H9 (cell line): ENCODE data around the gene ADAM17. TPM values are rescaled to one million over a fixed set of nuclear protein-coding genes. Genes with fewer than 3 reads are reported as not detected.

Experiments
- DNase-seq: peaks from one replicate; pipeline ENCODE4 v3.0.0-alpha.2; 2017
- H2AFZ ChIP-seq: one replicate; pipeline ENCODE4 v1.6.1; 2013; ENCODE audit warnings: mild to moderate bottlenecking, low read length, control low read depth, moderate library complexity
- H2AK5ac ChIP-seq: 2 replicates; pipeline ENCODE4 v1.6.1; 2013; ENCODE audit warnings: low read length, control low read depth, mixed read lengths; ENCODE audit not compliant: insufficient read length
- H2BK120ac ChIP-seq: one replicate; pipeline ENCODE4 v1.6.1; 2013; ENCODE audit warnings: low read depth, mild to moderate bottlenecking, low read length, control low read depth, inconsistent platforms; ENCODE audit not compliant: poor library complexity, severe bottlenecking
- H2BK12ac ChIP-seq: 2 replicates; pipeline ENCODE4 v1.6.1; 2013; ENCODE audit warnings: low read length, control low read depth, mixed read lengths, low read depth; ENCODE audit not compliant: insufficient read length
- H2BK15ac ChIP-seq: 2 replicates; pipeline ENCODE4 v1.6.1; 2013; ENCODE audit warnings: low read depth, low read length, control low read depth
- H2BK20ac ChIP-seq: one replicate; pipeline ENCODE4 v1.6.1; 2013; ENCODE audit warnings: low read depth, mild to moderate bottlenecking, low read length, control low read depth, inconsistent platforms; ENCODE audit not compliant: poor library complexity, severe bottlenecking
- H2BK5ac ChIP-seq: 2 replicates; pipeline ENCODE4 v1.6.1; 2013; ENCODE audit warnings: low read length, control low read depth, mixed read lengths; ENCODE audit not compliant: insufficient read length
- H3K14ac ChIP-seq: 2 replicates; pipeline ENCODE4 v1.6.1; 2013; ENCODE audit warnings: low read length, control low read depth; ENCODE audit not compliant: insufficient read depth
- H3K18ac ChIP-seq: 2 replicates; pipeline ENCODE4 v1.6.1; 2013; ENCODE audit warnings: low read depth, mild to moderate bottlenecking, mixed read lengths, low read length, control low read depth; ENCODE audit not compliant: insufficient read length
- H3K23ac ChIP-seq: 2 replicates; pipeline ENCODE4 v1.6.1; 2013; ENCODE audit warnings: low read length, control low read depth, mixed read lengths, low read depth; ENCODE audit not compliant: insufficient read length
- H3K23me2 ChIP-seq: 2 replicates; pipeline ENCODE4 v1.6.1; 2013; ENCODE audit warnings: low read depth, mild to moderate bottlenecking, mixed read lengths, low read length, control low read depth; ENCODE audit not compliant: insufficient read length, poor library complexity, severe bottlenecking
- H3K27ac ChIP-seq: 2 replicates; pipeline ENCODE4 v1.5.1; 2013; ENCODE audit warnings: low read length, control low read depth, mixed read lengths, low read depth; ENCODE audit not compliant: insufficient read length
- H3K27me3 ChIP-seq: 2 replicates; pipeline ENCODE4 v1.6.1; 2013; ENCODE audit warnings: low read length, control low read depth, inconsistent platforms; ENCODE audit not compliant: insufficient read depth
- H3K4ac ChIP-seq: 2 replicates; pipeline ENCODE4 v1.6.1; 2013; ENCODE audit warnings: low read depth, mild to moderate bottlenecking, control low read depth, inconsistent platforms, low read length, moderate library complexity
- H3K4me1 ChIP-seq: 2 replicates; pipeline ENCODE4 v1.6.1; 2013; ENCODE audit warnings: low read length, control low read depth, inconsistent platforms; ENCODE audit not compliant: insufficient read depth
- H3K4me2 ChIP-seq: 2 replicates; pipeline ENCODE4 v1.6.1; 2013; ENCODE audit warnings: low read length, control low read depth, mixed read lengths; ENCODE audit not compliant: insufficient read length, insufficient read depth
- H3K56ac ChIP-seq: 2 replicates; pipeline ENCODE4 v1.6.1; 2013; ENCODE audit warnings: low read depth, mild to moderate bottlenecking, mixed read lengths, low read length, control low read depth; ENCODE audit not compliant: insufficient read length
- H3K79me1 ChIP-seq: 2 replicates; pipeline ENCODE4 v1.6.1; 2013; ENCODE audit warnings: low read depth, mild to moderate bottlenecking, moderate library complexity, low read length, control low read depth, inconsistent platforms; ENCODE audit not compliant: insufficient read depth, poor library complexity, severe bottlenecking
- H3K79me2 ChIP-seq: 2 replicates; pipeline ENCODE4 v1.6.1; 2013; ENCODE audit warnings: low read length, control low read depth, inconsistent platforms; ENCODE audit not compliant: insufficient read depth
- H3K9ac ChIP-seq: 2 replicates; pipeline ENCODE4 v1.6.1; 2013; ENCODE audit warnings: low read length, control low read depth, mixed read lengths; ENCODE audit not compliant: insufficient read length; ENCODE audit errors: extremely low read depth
- H3K9me3 ChIP-seq: one replicate; pipeline ENCODE4 v1.6.1; 2013; ENCODE audit warnings: low read depth, low read length, inconsistent platforms; ENCODE audit not compliant: control insufficient read depth
- H3T11ph ChIP-seq: one replicate; pipeline ENCODE4 v1.6.1; 2013; ENCODE audit warnings: mild to moderate bottlenecking, low read length, control low read depth, inconsistent platforms
- H4K20me1 ChIP-seq: one replicate; pipeline ENCODE4 v1.6.1; 2013; ENCODE audit not compliant: control insufficient read depth, insufficient read length, insufficient read depth
- H4K5ac ChIP-seq: 2 replicates; pipeline ENCODE4 v1.6.1; 2013; ENCODE audit warnings: low read depth, mild to moderate bottlenecking, mixed read lengths, low read length, control low read depth; ENCODE audit not compliant: insufficient read length
- H4K8ac ChIP-seq: replicated peaks from 2 replicates; pipeline ENCODE4 v1.6.1; 2013; ENCODE audit warnings: low read length, control low read depth, mixed read lengths, low read depth; ENCODE audit not compliant: insufficient read length
- H4K91ac ChIP-seq: 2 replicates; pipeline ENCODE4 v1.6.1; 2013; ENCODE audit warnings: low read depth, mild to moderate bottlenecking, moderate library complexity, mixed read lengths, low read length, control low read depth; ENCODE audit not compliant: insufficient read length
- H3K27ac Mint-ChIP-seq, 3 experiments: 2 replicates in 2 of 3; 3 replicates in 1 of 3; pipeline ENCODE4 v1.8.0; 2020 to 2021; ENCODE audit warnings: mixed read lengths in 3 of 3, mild to moderate bottlenecking in 1 of 3, moderate library complexity in 1 of 3
- H3K27me3 Mint-ChIP-seq: 2 replicates; pipeline ENCODE4 v1.8.0; 2021; ENCODE audit warnings: low read depth, mild to moderate bottlenecking, moderate library complexity, mixed read lengths
- H3K36me3 Mint-ChIP-seq, 3 experiments: 2 replicates in 2 of 3; 3 replicates in 1 of 3; pipeline ENCODE4 v1.8.0; 2020 to 2021; ENCODE audit warnings: low read depth in 3 of 3, mixed read lengths in 3 of 3; ENCODE audit not compliant: insufficient read depth in 1 of 3
- H3K4me1 Mint-ChIP-seq, 2 experiments: 2 replicates each; pipeline ENCODE4 v1.8.0; 2020; ENCODE audit warnings: mixed read lengths in 2 of 2
- H3K4me3 Mint-ChIP-seq, 2 experiments: 2 replicates in 1 of 2; 3 replicates in 1 of 2; pipeline ENCODE4 v1.8.0; 2020 to 2021; ENCODE audit warnings: mild to moderate bottlenecking in 2 of 2, mixed read lengths in 2 of 2, moderate library complexity in 1 of 2
- H3K9me3 Mint-ChIP-seq, 2 experiments: 2 replicates in 1 of 2; 3 replicates in 1 of 2; pipeline ENCODE4 v1.8.0; 2020; ENCODE audit warnings: mild to moderate bottlenecking in 2 of 2, mixed read lengths in 2 of 2, moderate library complexity in 1 of 2
- WGBS: extraction: QIAGEN DNeasy Blood & Tissue Kit; methylation state at CpG from one replicate; pipeline ENCODE4 v1.1.7; 2013; ENCODE audit warnings: missing lambda C conversion rate, low lambda C conversion rate, mixed read lengths; ENCODE audit not compliant: insufficient read length; ENCODE audit errors: extremely low coverage; 5-methylcytosine and 5-hydroxymethylcytosine counted together
- total RNA-seq: library from RNA; stranded (reverse); gene quantifications from 2 replicates; pipeline ENCODE4 v1.2.1, GENCODE V29; 2021
- TF ChIP-seq, protein P1 (sequence below): fragments of 200-600 bp; sonication (generic); conservative IDR thresholded peaks from 3 replicates; pipeline ENCODE4 v1.8.0; 2021; ENCODE audit warnings: antibody characterized with exemption, mild to moderate bottlenecking

The ADAM17 gene
- total RNA-seq, 1 experiment from 2014 or later: 26.3 TPM

DNA sequence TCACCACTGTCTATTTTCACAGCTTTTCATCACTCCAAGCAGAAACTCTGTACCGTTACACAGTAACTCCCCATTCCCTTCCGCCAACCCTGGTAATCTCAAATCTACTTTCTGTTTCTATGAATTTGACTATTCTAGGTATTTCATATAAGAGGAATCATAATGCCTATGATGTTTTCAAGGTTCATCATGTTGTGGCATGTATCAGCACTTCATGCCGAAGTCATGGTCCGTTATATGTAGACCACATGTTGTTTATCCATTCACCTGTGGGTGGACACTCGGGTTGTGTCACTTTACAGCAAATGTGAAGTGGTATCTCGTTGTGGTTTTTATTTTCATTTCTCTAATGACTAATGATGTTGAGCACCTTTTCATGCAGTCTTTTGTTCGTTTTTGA, 110.5 kb downstream of the ADAM17 start:
- Histone ChIP-seq H4K8ac (no peak overlapping the region), H3K4me1 (no peaks in the 10 kb centered on the region), H3K23me2 (no peaks in the 10 kb centered on the region), H3K79me1 (no peaks in the 10 kb centered on the region), H3T11ph (no peak overlapping the region), H2BK120ac (no peak overlapping the region), H2BK20ac (no peak overlapping the region), H3K18ac (no peak overlapping the region), H3K56ac (no peak overlapping the region), H4K91ac (no peak overlapping the region), H4K20me1 (no peaks in the 10 kb centered on the region), H3K79me2 (no peaks in the 10 kb centered on the region), H3K14ac (no peak overlapping the region), H2AK5ac (no peak overlapping the region), H3K23ac (no peak overlapping the region), H3K27me3 (no peaks in the 10 kb centered on the region), H3K4ac (no peak overlapping the region), H3K27ac (no peak overlapping the region), H3K4me2 (no peak overlapping the region), H2AFZ (no peak overlapping the region), H4K5ac (no peak overlapping the region), H2BK15ac (no peak overlapping the region), H3K9me3 (no peaks in the 10 kb centered on the region), H2BK5ac (no peak overlapping the region), H3K9ac (no peak overlapping the region), H2BK12ac (no peak overlapping the region)
- no CpG with 5 or more reads among the region's 7 CpGs for WGBS
- no peak for DNase-seq
- Mint-ChIP-seq H3K9me3 (no peaks in the 10 kb centered on the region), H3K36me3 (peaks cover 44 to 75% (median 63%) of the 10 kb centered on the region in 3 experiments; a peak in 6 of 7 replicates), H3K4me1 (no peaks in the 10 kb centered on the region), H3K4me3 (no peak overlapping the region), H3K27ac (no peak overlapping the region), H3K27me3 (no peaks in the 10 kb centered on the region)
- TF ChIP-seq, protein P1, sequence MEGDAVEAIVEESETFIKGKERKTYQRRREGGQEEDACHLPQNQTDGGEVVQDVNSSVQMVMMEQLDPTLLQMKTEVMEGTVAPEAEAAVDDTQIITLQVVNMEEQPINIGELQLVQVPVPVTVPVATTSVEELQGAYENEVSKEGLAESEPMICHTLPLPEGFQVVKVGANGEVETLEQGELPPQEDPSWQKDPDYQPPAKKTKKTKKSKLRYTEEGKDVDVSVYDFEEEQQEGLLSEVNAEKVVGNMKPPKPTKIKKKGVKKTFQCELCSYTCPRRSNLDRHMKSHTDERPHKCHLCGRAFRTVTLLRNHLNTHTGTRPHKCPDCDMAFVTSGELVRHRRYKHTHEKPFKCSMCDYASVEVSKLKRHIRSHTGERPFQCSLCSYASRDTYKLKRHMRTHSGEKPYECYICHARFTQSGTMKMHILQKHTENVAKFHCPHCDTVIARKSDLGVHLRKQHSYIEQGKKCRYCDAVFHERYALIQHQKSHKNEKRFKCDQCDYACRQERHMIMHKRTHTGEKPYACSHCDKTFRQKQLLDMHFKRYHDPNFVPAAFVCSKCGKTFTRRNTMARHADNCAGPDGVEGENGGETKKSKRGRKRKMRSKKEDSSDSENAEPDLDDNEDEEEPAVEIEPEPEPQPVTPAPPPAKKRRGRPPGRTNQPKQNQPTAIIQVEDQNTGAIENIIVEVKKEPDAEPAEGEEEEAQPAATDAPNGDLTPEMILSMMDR: no peak
